K562 (cell line): ENCODE measurements around the gene TGFBR1. TPM values are rescaled to one million over a fixed set of nuclear protein-coding genes. Genes with fewer than 3 reads are reported as not detected.

Experiments used
- ARID1B ChIP-seq: fragments of 450-650 bp; IDR thresholded peaks from 2 replicates; pipeline ENCODE4 v1.6.1; 2016; ENCODE audit warnings: antibody characterized with exemption, mild to moderate bottlenecking, inconsistent platforms
- ARID2 ChIP-seq: fragments of 450-650 bp; IDR thresholded peaks from 2 replicates; pipeline ENCODE4 v1.6.1; 2017; ENCODE audit warnings: antibody characterized with exemption, mild to moderate bottlenecking
- CCAR2 ChIP-seq: fragments of 200-400 bp; formaldehyde crosslinking; IDR thresholded peaks from 2 replicates; pipeline ENCODE4 v1.6.1; 2017; ENCODE audit warnings: mild to moderate bottlenecking, low read depth, low read length
- ILK ChIP-seq: fragments of 450-650 bp; IDR thresholded peaks from 2 replicates; pipeline ENCODE4 v1.6.1; 2016; ENCODE audit warnings: missing genetic modification characterization, low read depth, mild to moderate bottlenecking, missing compliant biosample characterization, moderate library complexity, borderline replicate concordance
- KDM1A ChIP-seq, 2 experiments: fragments of 450-650 bp; IDR thresholded peaks; 2 replicates each; pipeline ENCODE4 v1.6.1; 2016; ENCODE audit warnings: mild to moderate bottlenecking in 2 of 2
- RFX1 ChIP-seq: fragments of 450-650 bp; IDR thresholded peaks from 2 replicates; pipeline ENCODE4 v1.6.1; 2016; ENCODE audit warnings: mild to moderate bottlenecking, moderate library complexity
- SP2 ChIP-seq: IDR thresholded peaks from 2 replicates; pipeline ENCODE4 v1.6.1; 2011; ENCODE audit warnings: mild to moderate bottlenecking, low read depth, low read length, moderate library complexity; ENCODE audit not compliant: poor library complexity, severe bottlenecking; ENCODE audit errors: extremely low read depth
- polyA plus RNA-seq, 8 experiments: library from polyadenylated mRNA; depleted of rRNA in 4 of 8; stranded (reverse) in 5 of 8; unstranded in 3 of 8; fragments of >200 nt; fragmentation: Nextera tagmentation in 2 of 8; fragmentation: Illumina TruSeq in 1 of 8; extraction: Ambion mirVana in 2 of 8; extraction: Trizol in 1 of 8; gene quantifications; 2 replicates each; pipeline versions ENCODE4 v1.2.1 to v1.2.3, GENCODE V29; 2011 to 2014; ENCODE audit warnings: inconsistent platforms in 1 of 8, missing spikeins in 1 of 8
- total RNA-seq, 7 experiments: library from RNA; depleted of rRNA in 6 of 7; stranded (reverse); fragments of >200 nt in 6 of 7; fragmentation: Illumina TruSeq in 2 of 7; extraction: Trizol in 2 of 7; gene quantifications; 2 replicates each; pipeline versions ENCODE4 v1.2.1 to v1.2.3, GENCODE V29; 2011 to 2021; ENCODE audit warnings: low replicate concordance in 1 of 7
- TF ChIP-seq, protein P1 (sequence below): fragments of 250-450 bp; sonication (Bioruptor Pico); IDR thresholded peaks from 2 replicates; pipeline ENCODE4 v1.5.0; 2021
- TF ChIP-seq, protein P2 (sequence below): fragments of 450-650 bp; formaldehyde crosslinking; IDR thresholded peaks from 2 replicates; pipeline ENCODE4 v1.4.0; 2022; ENCODE audit warnings: mild to moderate bottlenecking, moderate library complexity
- TF ChIP-seq, protein P3 (sequence below): fragments of 450-650 bp; formaldehyde crosslinking; IDR thresholded peaks from 2 replicates; pipeline ENCODE4 v1.4.0; 2022; ENCODE audit warnings: missing genetic modification characterization

The TGFBR1 gene
- total and polyA plus RNA-seq, 9 of the 15 experiments (the other 6 are each of a cell fraction or from before 2014, with no cell fraction given): 15.5 to 62.4 (median 42.7) TPM

DNA sequence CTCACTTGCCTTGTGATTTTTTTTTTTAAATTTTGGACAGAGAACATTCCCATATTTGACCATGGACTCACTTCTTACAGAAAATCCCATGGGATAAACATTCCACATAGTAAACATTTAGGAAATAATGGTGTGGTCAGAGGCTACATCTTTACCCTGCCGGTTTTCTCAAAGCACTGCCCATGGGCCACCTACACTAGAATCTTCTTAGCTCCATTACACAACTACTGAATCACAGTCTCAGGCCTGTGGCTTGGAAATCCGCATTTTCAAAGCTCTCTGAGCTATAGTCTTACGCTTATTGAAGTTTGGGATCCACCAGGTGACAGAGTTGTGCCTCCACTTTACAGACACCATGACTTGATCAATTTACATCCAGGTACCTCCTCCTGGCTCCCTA lies 77.4 kb downstream of the TGFBR1 start (continued):
- TF ChIP-seq RFX1 (no peak), ILK (tag) (no peak), ARID1B (no peak), KDM1A (IDR thresholded peaks at IDR 0.05) (no peak), CCAR2 (no peak), ARID2 (no peak), SP2 (no peak)
- TF ChIP-seq, protein P1, sequence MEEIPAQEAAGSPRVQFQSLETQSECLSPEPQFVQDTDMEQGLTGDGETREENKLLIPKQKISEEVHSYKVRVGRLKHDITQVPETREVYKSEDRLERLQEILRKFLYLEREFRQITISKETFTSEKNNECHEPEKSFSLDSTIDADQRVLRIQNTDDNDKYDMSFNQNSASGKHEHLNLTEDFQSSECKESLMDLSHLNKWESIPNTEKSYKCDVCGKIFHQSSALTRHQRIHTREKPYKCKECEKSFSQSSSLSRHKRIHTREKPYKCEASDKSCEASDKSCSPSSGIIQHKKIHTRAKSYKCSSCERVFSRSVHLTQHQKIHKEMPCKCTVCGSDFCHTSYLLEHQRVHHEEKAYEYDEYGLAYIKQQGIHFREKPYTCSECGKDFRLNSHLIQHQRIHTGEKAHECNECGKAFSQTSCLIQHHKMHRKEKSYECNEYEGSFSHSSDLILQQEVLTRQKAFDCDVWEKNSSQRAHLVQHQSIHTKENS (CRISPR knock-in tag): no peak
- TF ChIP-seq, protein P2, sequence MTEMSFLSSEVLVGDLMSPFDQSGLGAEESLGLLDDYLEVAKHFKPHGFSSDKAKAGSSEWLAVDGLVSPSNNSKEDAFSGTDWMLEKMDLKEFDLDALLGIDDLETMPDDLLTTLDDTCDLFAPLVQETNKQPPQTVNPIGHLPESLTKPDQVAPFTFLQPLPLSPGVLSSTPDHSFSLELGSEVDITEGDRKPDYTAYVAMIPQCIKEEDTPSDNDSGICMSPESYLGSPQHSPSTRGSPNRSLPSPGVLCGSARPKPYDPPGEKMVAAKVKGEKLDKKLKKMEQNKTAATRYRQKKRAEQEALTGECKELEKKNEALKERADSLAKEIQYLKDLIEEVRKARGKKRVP (CRISPR knock-in tag): no peak
- TF ChIP-seq, protein P3, sequence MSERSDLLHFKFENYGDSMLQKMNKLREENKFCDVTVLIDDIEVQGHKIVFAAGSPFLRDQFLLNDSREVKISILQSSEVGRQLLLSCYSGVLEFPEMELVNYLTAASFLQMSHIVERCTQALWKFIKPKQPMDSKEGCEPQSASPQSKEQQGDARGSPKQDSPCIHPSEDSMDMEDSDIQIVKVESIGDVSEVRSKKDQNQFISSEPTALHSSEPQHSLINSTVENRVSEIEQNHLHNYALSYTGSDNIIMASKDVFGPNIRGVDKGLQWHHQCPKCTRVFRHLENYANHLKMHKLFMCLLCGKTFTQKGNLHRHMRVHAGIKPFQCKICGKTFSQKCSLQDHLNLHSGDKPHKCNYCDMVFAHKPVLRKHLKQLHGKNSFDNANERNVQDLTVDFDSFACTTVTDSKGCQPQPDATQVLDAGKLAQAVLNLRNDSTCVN (CRISPR knock-in tag): no peak
